Ovary (tissue), 9 donors: ENCODE measurements around the gene UROD. TPM values are rescaled to one million over a fixed set of nuclear protein-coding genes. Genes with fewer than 3 reads are reported as not detected.
"Not testable (repeated sequence)": the region's sequence is repeated elsewhere in the genome, so short reads cannot be mapped to it uniquely, and the experiment has no call there.

Experiments
- DNase-seq, 5 donors: peaks; one replicate each; pipeline ENCODE4 v3.0.0-alpha.2; 2019 to 2020
- H3K27ac ChIP-seq, 2 donors: fragments of 200-600 bp; one replicate each; pipeline versions ENCODE4 v1.5.1 to v1.8.0; 2019 to 2022
- H3K27me3 ChIP-seq: fragments of 200-600 bp; one replicate; pipeline ENCODE4 v1.8.0; 2022
- H3K36me3 ChIP-seq: fragments of 200-600 bp; sonication (generic); one replicate; pipeline ENCODE4 v1.5.1; 2019
- H3K4me1 ChIP-seq: one replicate; pipeline ENCODE4 v1.8.1; 2013; ENCODE audit warnings: mild to moderate bottlenecking, moderate library complexity; ENCODE audit not compliant: insufficient read depth
- H3K4me3 ChIP-seq: fragments of 200-600 bp; sonication (generic); one replicate; pipeline ENCODE4 v1.5.1; 2017
- H3K9me3 ChIP-seq, 2 donors: fragments of 200-600 bp in 1 of 2; sonication (generic) in 1 of 2; one replicate each; pipeline versions ENCODE4 v1.5.1 to v1.8.1; 2013 to 2019; ENCODE audit warnings: mild to moderate bottlenecking in 1 of 2, moderate library complexity in 1 of 2
- CTCF ChIP-seq, 3 donors: fragments of 450-650 bp in 2 of 3; fragments of 200-600 bp in 1 of 3; IDR thresholded peaks; one replicate each; pipeline versions ENCODE4 v1.5.1 to v1.8.0; 2016 to 2022; ENCODE audit warnings: antibody characterized with exemption in 3 of 3, mild to moderate bottlenecking in 1 of 3
- EP300 ChIP-seq: sonication (generic); formaldehyde crosslinking; IDR thresholded peaks from one replicate; pipeline ENCODE4 v1.6.1; 2017; ENCODE audit warnings: antibody characterized with exemption
- POLR2A ChIP-seq: fragments of 450-650 bp; IDR thresholded peaks from one replicate; pipeline ENCODE4 v1.6.1; 2017; ENCODE audit warnings: antibody characterized with exemption, mild to moderate bottlenecking, moderate library complexity
- WGBS, 3 donors: extraction: QIAGEN DNeasy Blood & Tissue Kit in 1 of 3; methylation state at CpG; one replicate each; pipeline versions ENCODE4 v1.1.5 to v1.1.7; 2013 to 2017; 5-methylcytosine and 5-hydroxymethylcytosine counted together
- intact Hi-C, 4 donors: fragments of 100-400 bp; cut with DNase I; formaldehyde crosslinking; loops; one replicate each; pipeline versions ENCODE4 v1.11.0 to v1.15.1; 2022 to 2023
- polyA plus RNA-seq, 2 donors: library from polyadenylated mRNA; stranded (reverse); fragments of 200-250 nt in 1 of 2; fragments of 350-450 nt in 1 of 2; fragmentation: Illumina TruSeq in 1 of 2; extraction: RNeasy Lipid Tissue Mini Kit (QIAGEN cat#74804) in 1 of 2; gene quantifications; one replicate each; pipeline ENCODE4 v1.2.3, GENCODE V29; 2013 to 2014
- total RNA-seq, 7 donors: library from RNA; depleted of rRNA in 2 of 7; stranded (reverse); fragments of >200 nt in 2 of 7; fragmentation: NEBNext Ultra II Directional in 3 of 7; extraction: Animal tissue kit (Norgen Biotek cat#: 25700) in 3 of 7; gene quantifications; one replicate each; pipeline versions ENCODE4 v1.1.0 to v1.2.4, GENCODE V29; 2016 to 2023
- donor health status: DM: no; HTN: no; CAD: no; lungs with moderate emphysema.
- donor health status: DM: no; HTN: no; CAD: no.
- donor health status: Bipolar disorder and iron deficiency.
- donor health status: DM: yes; HTN: yes; CAD: no.
- donor health status: DM: no; HTN: no; CAD: no.
- donor health status: DM: yes; HTN: yes; CAD: no.

Gene UROD
- total and polyA plus RNA-seq, 9 donors, result 69.2 to 97.2 (median 77.1) TPM

GRCh38 chr1:45044916-45045315 is 32.9 kb downstream of the UROD start:
- Histone ChIP-seq H3K4me1 (no peaks in the 10 kb centered on the region), H3K27me3 (no peaks in the 10 kb centered on the region), H3K9me3 (no peaks in the 10 kb centered on the region), H3K36me3 (no peaks in the 10 kb centered on the region), H3K27ac (no peak overlapping the region), H3K4me3 (no peak overlapping the region)
- intact Hi-C loops, result no loop called here
- TF ChIP-seq POLR2A (no peak), EP300 (no peak), CTCF (IDR thresholded peaks at IDR 0.05) (no peak)
- no peak for DNase-seq
- 85 to 95% (median 92%) methylated on average over 1 of the region's 1 CpG for WGBS, 3 donors

- intact Hi-C loops, result no loop called here
- Histone ChIP-seq H3K9me3 (no peaks in the 10 kb centered on the region), H3K27ac (no peak overlapping the region), H3K4me3 (no peak overlapping the region), H3K36me3 (no peaks in the 10 kb centered on the region), H3K27me3 (no peaks in the 10 kb centered on the region), H3K4me1 (no peaks in the 10 kb centered on the region)
- TF ChIP-seq POLR2A, result no peak
- DNase-seq, result no peak
- WGBS, 3 donors, result 95 to 97% (median 97%) methylated on average over 5 of the region's 5 CpGs
These were observed 35.0 kb downstream of the UROD start for GRCh38 chr1:45047032-45047431.

GRCh38 chr1:45051005-45051772 is 39.1 kb downstream of the UROD start:
- Histone ChIP-seq H3K9me3 (no peaks in the 10 kb centered on the region), H3K4me3 (no peak overlapping the region), H3K36me3 (no peaks in the 10 kb centered on the region), H3K27ac (no peak overlapping the region), H3K4me1 (no peaks in the 10 kb centered on the region), H3K27me3 (no peaks in the 10 kb centered on the region)
- TF ChIP-seq EP300 (no peak), POLR2A (no peak)
- intact Hi-C loops, result no loop called here
- no peak for DNase-seq
- WGBS, 3 donors, result 55 to 66% (median 58%) methylated on average over 2 of the region's 2 CpGs

GRCh38 chr1:45057542-45057941 is 45.5 kb downstream of the UROD start:
- Histone ChIP-seq H3K36me3 (no peaks in the 10 kb centered on the region), H3K27ac (no peak overlapping the region), H3K9me3 (no peaks in the 10 kb centered on the region), H3K27me3 (no peaks in the 10 kb centered on the region), H3K4me1 (no peaks in the 10 kb centered on the region), H3K4me3 (no peak overlapping the region)
- intact Hi-C loops, result no loop called here
- WGBS, 3 donors, result 34 to 62% (median 44%) methylated on average over 1 of the region's 1 CpG
- no peak for DNase-seq
- TF ChIP-seq CTCF (IDR thresholded peaks at IDR 0.05), result no peak

GRCh38 chr1:45059829-45060228 is 47.8 kb downstream of the UROD start:
- 76 to 90% (median 81%) methylated on average over 2 of the region's 2 CpGs for WGBS, 3 donors
- intact Hi-C loops, result no loop called here
- Histone ChIP-seq H3K36me3 (no peaks in the 10 kb centered on the region), H3K4me3 (no peak overlapping the region), H3K9me3 (no peaks in the 10 kb centered on the region), H3K27me3 (no peaks in the 10 kb centered on the region), H3K4me1 (no peaks in the 10 kb centered on the region), H3K27ac (no peak overlapping the region)
- TF ChIP-seq POLR2A (no peak), CTCF (IDR thresholded peaks at IDR 0.05) (no peak), EP300 (no peak)
- no peak for DNase-seq

GRCh38 chr1:45062463-45062862 is 50.4 kb downstream of the UROD start:
- H3K4me3 ChIP-seq, H3K36me3 ChIP-seq, H3K27ac ChIP-seq, DNase-seq, H3K27me3 ChIP-seq, intact Hi-C loops, H3K4me1 ChIP-seq, H3K9me3 ChIP-seq: not testable (repeated sequence)
- WGBS, 3 donors, result 95 to 97% (median 96%) methylated on average over 4 of the region's 4 CpGs
